Kidney capillary endothelial cell (primary cell): ENCODE measurements around the gene SORT1.
A peak's percentile ranks its signal among the peaks of the same experiment; 100 is the strongest.
"Not testable (repeated sequence)": the region's sequence is repeated elsewhere in the genome, so short reads cannot be mapped to it uniquely, and the experiment has no call there.

Source experiments
- DNase-seq: peaks from one replicate; pipeline ENCODE4 v3.0.0-alpha.2; 2018; ENCODE audit warnings: low spot score

SORT1 gene

DNA sequence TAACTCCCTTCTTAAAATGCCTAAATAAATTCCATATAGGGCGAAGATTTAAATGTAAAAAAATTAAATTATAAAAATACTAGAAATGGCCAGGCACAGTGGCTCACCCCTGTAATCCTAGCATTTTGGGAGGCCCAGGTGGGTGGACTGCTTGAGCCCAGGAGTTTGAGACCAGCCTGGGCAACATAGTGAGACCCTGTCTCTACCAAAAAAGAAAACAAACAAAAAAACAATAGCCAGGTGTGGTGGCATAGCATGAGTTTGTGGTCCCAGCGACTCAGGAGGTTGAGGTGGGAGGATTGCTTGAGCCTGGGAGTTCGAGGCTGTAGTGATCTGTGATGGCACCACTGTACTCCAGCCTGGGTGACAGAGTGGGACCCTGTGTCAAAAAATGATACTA, 17.8 kb downstream of the SORT1 start:
- DNase-seq: no peak

DNA sequence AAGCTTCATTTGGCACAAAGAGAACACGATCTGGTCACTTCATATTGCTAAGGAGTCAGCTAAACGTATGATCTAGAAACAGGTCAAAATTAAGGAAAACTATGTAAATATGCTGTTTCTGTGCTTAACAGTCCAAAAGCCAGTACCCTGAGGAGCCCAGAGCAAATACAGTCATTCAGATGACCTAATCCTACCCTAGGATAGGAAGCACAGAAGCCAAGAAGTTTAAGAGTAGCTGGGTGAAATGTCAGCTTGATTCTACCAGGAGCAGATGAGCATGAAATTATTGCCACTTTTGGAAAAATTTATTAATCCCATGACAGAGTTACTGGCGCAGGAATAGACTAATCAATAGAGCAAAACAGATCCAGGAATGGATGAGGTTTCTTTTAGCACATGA, 18.3 kb downstream of the SORT1 start:
- DNase-seq: no peak

DNA sequence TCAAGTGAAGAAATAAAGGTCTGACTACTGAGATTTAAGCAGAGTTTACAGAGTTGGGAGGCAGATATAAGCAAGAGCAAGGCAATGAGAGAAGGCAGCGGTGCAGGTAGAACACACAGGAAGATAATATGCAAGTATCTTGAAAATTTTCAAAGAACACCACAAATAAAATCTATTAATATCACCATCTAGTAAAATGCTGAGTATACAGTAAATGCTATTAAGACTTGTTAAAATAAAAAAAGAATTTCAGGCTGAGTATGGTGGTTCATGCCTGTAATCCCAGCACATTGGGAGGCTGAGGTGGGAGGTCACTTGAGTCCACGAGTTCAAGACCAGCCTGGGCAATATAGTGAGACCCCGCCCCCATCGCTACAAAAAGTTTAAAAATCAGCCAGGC, 20.0 kb downstream of the SORT1 start:
- no peak for DNase-seq

DNA sequence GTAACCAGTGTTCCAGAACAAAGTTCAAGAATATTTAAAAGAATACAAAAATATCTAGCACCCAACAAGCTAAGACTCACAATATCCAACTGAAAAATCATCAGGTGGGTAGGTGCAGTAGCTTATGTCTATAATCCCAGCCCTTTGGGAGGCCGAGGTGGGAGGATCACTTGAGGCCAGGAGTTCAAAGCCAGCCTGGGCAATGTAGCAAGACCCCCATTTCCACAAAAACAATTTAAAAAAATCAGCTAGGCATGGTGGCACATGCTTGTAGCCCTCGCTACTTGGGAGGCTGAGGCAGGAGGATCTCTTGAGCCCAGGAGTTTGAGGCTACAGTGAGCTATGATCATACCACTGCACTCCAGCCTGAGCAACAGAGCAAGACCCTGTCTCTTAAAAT, 24.0 kb downstream of the SORT1 start:
- DNase-seq: not testable (repeated sequence)

DNA sequence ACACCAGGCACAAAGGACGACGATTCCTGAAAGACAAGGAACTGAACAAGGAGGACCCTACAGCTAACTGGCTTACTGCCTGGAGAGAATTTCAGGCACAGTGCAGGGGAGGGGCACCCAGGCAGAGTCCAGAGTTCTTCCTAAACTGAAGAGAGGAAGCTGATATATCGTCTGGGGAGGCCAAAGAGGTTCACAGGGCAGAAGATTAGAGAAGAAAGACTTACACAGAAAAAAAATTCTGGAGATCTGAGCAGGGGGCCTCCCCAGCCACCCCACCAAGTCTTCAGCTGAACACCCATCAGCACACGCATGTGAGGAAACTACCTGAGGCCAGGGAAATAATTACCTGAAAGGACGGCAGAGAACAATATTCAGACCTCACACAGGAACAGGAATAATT, 24.6 kb downstream of the SORT1 start:
- no peak for DNase-seq

DNA sequence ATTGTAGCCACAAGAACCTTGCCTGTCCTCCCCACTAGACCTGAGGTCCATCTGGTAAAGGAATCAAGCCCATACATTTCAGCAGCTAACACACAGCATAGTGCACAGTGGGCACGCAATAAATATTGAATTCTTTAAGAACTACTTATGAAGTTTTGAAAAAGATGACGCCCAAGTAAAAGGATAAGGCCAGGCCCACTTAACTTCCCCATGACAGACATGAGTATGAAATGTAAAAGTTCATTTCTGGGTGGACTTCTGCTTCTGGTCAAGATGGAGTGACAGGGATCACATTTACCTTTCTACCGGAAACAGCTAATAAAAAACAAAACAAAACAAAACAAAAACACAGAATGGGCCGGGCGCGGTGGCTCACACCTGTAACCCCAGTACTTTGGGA, 25.4 kb downstream of the SORT1 start:
- DNase-seq: no peak

DNA sequence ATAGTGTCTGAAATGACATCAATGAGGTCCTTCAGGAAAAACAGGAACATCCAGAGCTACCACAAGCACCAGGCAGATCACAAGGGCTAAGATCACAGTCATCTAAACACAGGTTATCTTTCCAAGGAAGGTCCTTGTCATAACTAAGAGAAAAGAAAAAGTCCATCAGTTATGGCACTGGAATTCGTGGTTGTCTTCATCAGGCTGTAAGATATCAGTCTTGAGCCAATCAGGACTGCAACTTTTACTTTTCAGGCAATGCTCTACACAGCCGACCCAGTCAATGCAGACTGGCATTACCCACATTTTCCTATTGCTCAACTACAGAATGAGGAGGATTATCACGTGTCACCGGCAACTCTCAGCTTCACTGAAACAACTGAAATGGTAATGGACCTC, 26.4 kb downstream of the SORT1 start:
- DNase-seq: no peak

DNA sequence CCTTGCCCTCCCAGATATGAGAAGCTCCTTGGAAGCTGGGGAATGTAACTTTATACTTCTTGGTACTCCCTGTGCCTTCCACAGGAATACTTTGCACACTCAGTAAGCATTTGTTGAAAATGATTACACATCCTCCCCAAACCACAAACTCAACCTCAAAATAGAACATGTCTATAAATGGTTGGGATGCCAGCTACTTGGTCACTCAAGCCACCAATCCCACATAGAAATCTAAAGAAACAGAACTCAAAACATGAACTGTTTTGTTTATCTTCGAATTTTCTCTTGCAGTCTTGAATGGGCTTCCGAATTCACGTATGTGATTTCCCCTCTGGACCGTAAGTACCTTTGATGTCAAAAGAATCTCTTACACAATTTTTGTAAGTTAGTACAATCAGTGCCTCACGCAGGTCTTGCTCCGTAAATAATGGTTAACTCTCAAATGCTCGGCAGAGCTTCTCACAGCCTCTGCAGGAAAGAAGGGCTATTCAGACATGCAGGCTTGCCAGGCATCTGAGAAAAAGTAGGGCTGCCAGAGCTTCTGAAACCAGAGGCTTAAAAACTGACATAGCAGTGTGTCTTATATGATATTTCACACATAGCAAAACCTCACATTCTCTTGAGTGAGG, 26.9 kb downstream of the SORT1 start:
- no peak for DNase-seq

DNA sequence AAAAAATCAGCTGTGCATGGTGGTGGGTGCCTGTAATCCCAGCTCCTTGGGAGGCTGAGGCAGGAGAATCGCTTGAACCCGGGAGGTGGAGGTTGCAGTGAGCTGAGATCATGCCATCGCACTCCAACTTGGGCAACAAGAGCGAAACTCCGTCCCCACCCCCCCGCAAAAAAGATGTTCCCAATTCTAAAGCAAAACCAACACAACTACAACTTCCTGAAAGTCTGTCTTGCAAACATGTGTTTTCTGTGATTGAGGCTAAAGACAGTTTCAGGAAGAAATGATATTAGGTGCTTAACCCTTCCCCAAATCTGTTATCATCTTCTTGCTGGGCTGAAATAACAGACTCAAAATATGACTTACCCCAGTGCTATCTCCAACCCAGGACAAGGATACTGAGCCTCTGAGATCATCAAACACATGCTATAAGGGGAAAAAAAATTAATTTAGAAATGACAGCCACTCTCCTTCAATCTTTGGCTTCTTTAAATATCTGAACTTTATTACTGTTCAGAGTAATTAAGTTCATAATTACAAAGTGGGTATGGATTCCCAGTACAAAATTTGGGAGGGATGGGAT, 28.5 kb downstream of the SORT1 start:
- no peak for DNase-seq

DNA sequence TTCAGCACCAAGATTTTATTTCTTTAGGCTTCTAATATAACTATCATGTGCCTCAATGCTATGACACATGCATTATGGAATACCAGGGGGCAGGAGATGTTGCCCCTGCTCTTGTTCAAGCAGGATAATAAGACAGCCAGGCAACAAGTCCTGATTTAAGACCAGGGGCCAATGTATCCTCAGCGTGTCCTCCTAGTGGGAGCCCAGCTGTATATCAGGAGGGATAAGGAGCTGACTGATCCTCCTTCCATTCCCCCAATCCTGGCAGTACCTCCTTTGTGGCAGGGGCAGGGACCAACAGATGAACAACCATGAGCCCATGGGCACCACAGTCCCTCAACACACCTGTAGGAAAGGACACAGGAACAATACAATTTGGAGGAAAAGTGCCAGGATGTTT, 29.3 kb downstream of the SORT1 start:
- no peak for DNase-seq

DNA sequence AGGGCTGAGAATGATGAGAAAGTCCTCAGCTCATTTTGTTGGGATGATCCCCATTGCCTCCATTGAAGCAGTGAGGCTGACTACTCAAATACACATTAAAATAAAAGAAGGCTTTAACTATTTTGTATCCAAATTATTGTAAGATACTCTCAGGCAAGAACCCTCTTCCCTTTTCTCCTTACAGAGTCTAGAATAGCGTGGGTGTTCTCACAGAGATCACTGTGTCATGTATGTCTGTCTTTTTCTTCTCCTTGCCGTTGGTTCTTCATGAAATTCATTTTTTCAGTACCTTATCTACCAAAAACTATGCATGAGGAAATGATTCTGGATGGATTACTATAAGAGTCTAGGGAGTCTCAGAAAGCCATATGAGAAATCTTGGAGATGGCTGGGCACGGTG, 30.1 kb downstream of the SORT1 start:
- no peak for DNase-seq

DNA sequence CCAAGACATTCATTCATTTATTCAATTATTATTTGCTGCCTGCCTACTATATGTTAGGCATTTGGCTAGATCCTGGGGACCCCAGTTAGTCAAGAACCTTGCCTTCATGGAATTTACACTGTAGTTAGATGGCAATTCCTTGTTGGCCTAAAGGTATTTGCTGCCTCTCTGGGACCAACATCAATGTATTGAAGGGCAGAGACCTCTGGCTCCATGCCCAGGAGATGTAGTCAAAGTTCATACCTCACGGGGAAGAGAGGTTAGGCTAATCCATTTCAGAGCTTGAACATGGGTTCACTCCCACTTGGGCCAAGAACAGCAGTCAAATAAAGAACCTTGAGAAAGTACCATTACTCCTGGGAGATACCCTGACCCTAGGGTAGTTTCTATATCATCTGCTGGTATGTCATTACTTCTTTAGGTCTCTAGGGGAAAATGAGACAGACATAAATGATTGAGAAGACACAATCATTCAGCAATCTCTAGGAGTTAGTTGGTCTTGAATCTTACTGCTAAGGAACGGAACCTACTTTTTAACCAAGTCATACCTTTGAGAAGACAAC, 32.0 kb downstream of the SORT1 start:
- DNase-seq: no peak

DNA sequence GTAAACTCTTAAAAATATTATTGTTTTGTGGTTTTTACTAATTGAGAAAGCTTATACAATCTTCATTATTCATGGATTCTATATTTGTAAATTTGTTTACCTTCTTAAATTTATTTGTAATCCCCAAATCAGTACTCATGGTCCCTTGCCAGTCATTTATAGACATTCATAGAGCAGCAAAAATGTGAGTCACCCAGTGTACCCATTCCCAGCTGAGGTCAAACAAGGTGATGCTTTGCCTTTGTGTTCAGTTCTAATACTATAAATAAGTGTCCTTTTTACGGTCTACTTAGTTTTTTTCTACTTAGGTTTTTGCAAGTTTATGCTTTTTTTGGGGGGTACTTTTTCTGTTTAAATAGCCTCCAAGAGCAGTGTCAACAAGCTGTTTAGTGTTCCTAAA, 36.1 kb downstream of the SORT1 start:
- DNase-seq: peak; percentile 10

DNA sequence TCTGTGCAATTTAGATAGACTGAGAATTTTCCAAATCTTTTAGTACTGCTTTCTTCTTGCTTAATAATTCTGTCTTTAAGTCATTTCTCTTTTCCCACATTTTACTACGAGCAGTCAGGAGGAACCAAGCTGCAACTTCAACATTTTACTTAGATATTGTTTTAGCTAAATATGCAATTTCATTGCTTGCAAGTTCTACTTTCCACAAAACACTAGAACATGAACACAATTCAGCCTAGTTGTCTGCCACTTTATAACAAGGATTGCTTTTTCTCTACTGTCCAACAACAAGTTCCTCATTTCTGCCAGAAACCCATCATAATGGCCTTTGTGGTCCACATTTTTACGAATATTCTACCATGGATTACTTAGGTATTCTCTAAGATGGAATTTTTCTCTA, 36.6 kb downstream of the SORT1 start:
- no peak for DNase-seq

DNA sequence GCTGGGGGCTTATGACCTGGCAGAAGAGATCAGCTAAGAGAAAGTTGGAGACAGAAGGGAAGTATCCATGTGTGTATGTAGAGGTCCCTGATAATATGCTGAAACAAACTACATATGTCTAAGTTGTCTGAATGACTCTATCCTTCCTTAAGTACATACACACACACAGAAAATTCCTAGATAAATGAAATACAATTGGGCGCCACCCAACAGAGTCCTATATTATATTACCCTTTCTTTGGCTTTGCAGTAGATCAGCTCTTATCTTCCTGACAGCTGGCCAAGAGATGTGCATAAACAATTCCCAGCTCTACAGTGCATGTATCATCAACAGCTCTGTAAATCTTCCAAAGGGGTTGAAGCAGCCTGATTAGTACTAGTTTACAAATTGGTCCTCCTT, 40.1 kb downstream of the SORT1 start:
- DNase-seq: no peak

DNA sequence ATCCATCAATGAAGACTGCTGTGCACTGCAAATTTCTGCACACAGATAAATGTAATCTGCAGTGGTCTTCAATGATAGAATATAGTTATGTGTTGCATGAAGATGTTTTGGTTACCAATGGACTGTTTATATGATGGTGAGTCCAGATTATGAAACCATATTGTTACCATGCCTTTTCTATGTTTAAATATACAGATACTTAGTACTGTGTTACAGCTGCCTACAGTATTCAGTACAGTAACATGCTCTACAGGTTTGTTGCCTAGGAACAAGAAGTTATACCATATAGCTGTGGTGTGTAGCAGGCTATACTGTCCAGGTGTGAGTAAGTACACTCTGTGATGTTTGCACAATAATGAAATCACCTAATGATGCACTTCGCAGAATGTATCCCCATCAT, 40.8 kb downstream of the SORT1 start:
- no peak for DNase-seq

DNA sequence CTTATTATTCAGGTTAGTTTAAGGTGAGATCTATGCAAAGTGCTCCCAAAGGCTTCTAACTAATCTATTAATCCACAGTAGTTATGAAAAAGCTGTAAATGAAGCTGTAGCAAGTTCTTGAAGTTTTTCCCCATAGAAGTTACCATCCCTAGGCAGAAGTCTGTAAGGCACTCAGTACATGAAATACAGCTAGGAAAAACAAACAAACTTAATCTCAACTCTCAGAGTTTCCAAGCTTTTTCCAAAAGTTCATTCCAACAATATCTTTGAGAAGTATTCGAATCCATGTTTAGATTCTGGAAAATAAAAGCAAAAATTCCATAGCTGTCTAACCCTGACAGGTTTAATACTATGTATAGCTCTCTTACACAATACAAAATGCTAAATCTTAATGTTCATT, 41.2 kb downstream of the SORT1 start:
- no peak for DNase-seq

DNA sequence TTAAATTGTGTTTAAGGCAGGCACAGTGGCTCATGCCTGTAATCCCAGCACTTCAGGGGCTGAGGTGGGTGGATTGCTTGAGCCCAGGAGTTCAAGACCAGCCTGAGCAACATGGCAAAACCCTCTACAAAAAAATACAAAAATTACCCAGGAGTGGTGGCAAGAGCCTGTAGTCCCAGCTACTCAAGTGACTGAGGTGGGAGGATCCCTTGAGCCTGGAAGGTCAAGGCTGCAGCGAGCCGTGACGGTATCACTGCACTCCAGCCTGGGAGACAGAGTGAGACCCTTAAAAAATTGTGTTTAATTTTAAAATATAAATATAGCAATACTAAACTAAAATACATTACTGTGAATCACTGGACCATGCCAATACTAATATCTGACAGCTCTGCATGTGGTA, 42.8 kb downstream of the SORT1 start:
- no peak for DNase-seq

DNA sequence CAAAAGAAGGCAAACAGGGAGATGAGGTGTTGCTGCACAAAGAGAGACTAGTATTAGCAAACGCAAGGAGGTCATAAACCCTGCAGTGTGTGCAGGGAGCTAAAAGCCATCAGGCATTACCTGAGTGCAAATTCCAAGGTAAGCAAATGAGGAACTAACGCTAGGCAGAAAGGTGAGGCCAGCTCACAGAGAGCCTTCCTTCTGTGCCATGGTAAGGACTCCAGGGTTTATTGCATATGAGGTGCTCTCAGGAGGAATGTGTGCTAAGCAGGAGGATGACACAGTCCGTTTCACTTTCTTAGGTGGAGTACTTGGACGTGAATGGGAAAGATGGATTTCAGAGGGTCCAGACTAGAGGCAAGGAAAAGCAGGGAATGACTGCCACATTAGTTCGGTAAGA, 46.3 kb downstream of the SORT1 start:
- no peak for DNase-seq

DNA sequence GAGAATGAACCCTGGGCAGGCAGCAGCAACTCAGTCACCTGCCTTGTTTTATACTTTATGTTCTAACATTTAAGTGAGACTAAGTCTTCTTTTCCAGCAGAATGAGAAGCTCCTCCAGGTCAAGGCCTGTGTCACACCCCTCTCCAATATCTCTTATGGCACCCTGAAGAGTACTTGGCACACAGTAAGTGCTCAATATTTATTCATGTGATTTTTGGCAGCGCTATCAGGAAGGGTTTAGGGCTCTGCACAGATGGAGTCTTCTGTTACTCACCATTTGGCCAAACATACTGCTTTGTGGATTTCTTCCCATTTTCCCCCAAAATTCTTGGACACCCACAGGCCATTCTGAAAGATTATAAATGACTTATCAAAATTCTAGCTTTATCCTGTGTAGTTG, 47.1 kb downstream of the SORT1 start:
- no peak for DNase-seq

DNA sequence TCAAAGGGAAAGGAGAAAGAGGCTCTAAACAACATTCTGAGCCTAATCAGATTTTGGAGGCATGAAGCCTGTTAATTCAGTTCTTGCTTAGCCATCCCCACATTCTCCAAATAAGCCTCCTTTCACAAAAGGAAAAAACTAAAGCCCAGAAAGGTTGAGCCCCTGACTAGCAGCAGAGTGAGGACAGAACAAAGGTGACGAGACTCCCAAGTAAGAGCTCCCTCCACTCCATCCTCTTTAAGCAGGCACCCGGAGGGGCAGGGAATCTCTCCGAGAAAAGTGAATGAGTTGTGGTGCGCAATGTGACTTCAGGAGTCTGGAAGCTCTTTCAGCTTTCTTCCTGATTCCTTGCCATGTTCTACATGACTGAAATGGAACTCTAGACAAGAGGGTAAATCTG, 47.5 kb downstream of the SORT1 start:
- DNase-seq: no peak

DNA sequence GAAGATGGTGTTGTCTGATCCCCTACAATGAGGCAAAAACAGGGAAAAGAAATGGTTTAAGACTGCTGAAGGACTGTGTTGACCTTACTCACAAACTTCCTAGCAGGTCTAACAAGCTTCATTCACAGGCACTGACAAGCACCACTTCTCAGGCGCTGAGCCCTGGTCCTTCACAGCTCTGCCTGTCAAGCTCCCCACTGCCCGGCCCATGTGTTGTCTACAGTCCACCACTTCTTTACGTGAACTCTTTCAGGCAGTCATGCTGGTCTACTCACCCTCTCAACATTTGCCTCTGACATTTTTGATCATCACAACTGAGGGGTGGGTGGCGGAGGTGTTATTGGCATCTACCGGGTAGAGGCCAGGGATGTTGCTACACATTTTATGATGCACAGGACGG, 50.2 kb downstream of the SORT1 start:
- no peak for DNase-seq

DNA sequence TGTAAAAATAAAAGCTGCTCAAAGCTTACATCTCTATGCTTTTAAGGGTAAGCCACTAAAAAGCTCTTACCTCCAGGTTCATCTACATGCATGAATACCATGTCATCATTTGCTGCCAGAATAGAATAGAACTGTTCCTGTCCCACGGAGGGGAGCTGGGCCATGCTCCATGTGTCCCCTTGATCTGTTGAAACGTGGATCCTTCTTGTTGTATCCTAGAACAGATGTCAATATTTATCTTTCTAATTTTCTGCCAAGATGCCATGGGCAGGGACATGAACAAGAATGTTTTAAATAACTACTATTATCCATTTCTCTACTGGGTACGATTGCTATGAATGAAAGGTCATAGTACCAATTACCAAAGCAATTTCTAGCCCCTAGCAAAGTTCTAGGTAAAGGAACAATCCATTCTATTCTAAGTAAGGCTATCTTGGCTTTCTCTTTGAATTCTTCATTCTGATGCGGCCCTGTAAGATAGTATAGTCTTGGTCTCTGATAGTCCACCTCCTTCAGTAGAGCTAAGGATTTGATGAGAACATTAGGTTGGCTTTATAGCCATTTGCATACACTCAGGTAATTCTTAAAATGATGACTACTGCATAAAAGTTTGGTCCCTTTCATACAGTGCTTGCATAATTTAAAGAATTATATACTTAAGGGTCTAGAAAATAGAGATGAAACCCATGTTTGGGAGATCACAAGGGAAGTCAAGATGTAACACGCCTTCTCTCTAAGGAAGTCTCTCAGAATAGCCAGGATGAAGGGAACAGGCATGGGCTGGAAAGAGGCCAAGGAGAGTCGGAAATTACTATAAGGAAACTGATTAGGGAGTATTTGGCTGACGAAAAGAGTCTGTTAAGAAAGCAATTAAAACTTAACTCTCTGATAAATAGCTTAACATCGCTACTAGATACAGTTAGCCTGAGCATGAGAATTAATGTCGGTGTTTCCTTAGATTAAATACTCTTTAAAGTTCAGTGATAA, 55.5 kb downstream of the SORT1 start:
- DNase-seq: no peak
